OCI-LY1 (cell line): ENCODE results near the gene LIM2.

Experiments used
- CTCF ChIP-seq: fragments of 200-600 bp; sonication (generic), shearing (Covaris generic); IDR thresholded peaks from 2 replicates; pipeline ENCODE4 v1.5.1; 2017; ENCODE audit warnings: mild to moderate bottlenecking, antibody characterized with exemption, low read length, moderate library complexity, mixed read lengths
- EZH2 ChIP-seq: fragments of 200-600 bp; sonication (generic), shearing (Covaris generic); IDR thresholded peaks from 2 replicates; pipeline ENCODE4 v1.8.0; 2017; ENCODE audit warnings: borderline replicate concordance, mixed run types, mild to moderate bottlenecking, antibody characterized with exemption, low read length, moderate library complexity, mixed read lengths

GRCh38 chr19:51367255-51367564 lies 20.6 kb downstream of the LIM2 start:
- TF ChIP-seq CTCF (no peak), EZH2 (no peak)
